ENCODE results near the gene STX1A.
"Not testable (repeated sequence)": the region's sequence is repeated elsewhere in the genome, so short reads cannot be mapped to it uniquely, and the experiment has no call there.

STX1A gene

GRCh38 chr7:73734619-73735527 is 15.4 kb upstream of the STX1A start:
- peak; percentile 17 for DNase-seq

GRCh38 chr7:73732397-73732796 is 12.9 kb upstream of the STX1A start:
- DNase-seq: no peak

GRCh38 chr7:73730485-73730884 is 11.0 kb upstream of the STX1A start:
- no peak for DNase-seq

- DNase-seq: no peak
These were observed 9.1 kb upstream of the STX1A start for GRCh38 chr7:73728551-73728950.

GRCh38 chr7:73727952-73728351 is 8.5 kb upstream of the STX1A start:
- DNase-seq: no peak

- DNase-seq: no peak
These were observed 6.6 kb upstream of the STX1A start for GRCh38 chr7:73726083-73726466.

- no peak for DNase-seq
These were observed 4.3 kb upstream of the STX1A start for GRCh38 chr7:73723813-73724212.

- DNase-seq: no peak
These were observed 3.3 kb upstream of the STX1A start for GRCh38 chr7:73722785-73723184.

- DNase-seq: not testable (repeated sequence)
These were observed 2.7 kb upstream of the STX1A start for GRCh38 chr7:73722182-73722581.

- peak; percentile 97 for DNase-seq
These were observed 1.9 kb upstream of the STX1A start for GRCh38 chr7:73721377-73721817.

GRCh38 chr7:73720443-73720842 is 974 bp upstream of the STX1A start:
- DNase-seq: not testable (repeated sequence)

- DNase-seq: no peak
These were observed 319 bp upstream of the STX1A start for GRCh38 chr7:73719806-73720169.

GRCh38 chr7:73718438-73718881 is 1.0 kb downstream of the STX1A start:
- no peak for DNase-seq

- no peak for DNase-seq
These were observed 1.5 kb downstream of the STX1A start for GRCh38 chr7:73717991-73718405.

GRCh38 chr7:73717025-73717807 is 2.3 kb downstream of the STX1A start:
- DNase-seq: no peak

- no peak for DNase-seq
These were observed 3.1 kb downstream of the STX1A start for GRCh38 chr7:73716318-73716890.

GRCh38 chr7:73715648-73716317 is 3.7 kb downstream of the STX1A start:
- DNase-seq: peak; percentile 26

- not testable (repeated sequence) for DNase-seq
These were observed 6.2 kb downstream of the STX1A start for GRCh38 chr7:73713319-73713718.

GRCh38 chr7:73712773-73713172 is 6.7 kb downstream of the STX1A start:
- DNase-seq: no peak

- DNase-seq: no peak
These were observed 10.4 kb downstream of the STX1A start for GRCh38 chr7:73708961-73709549.

- DNase-seq: peak; percentile 28
These were observed 12.3 kb downstream of the STX1A start for GRCh38 chr7:73707045-73707631.
